IPS-18c (cell line): ENCODE measurements around the gene SYT17.

Experiments
- H3K4me3 ChIP-seq: 2 replicates; pipeline ENCODE4 v1.7.0; 2013; ENCODE audit warnings: low read depth, mild to moderate bottlenecking, low read length, moderate library complexity; ENCODE audit not compliant: insufficient read depth
- H3K9me3 ChIP-seq: one replicate; pipeline ENCODE4 v1.6.1; 2013; ENCODE audit warnings: mild to moderate bottlenecking, low read length, moderate library complexity; ENCODE audit not compliant: control insufficient read depth, insufficient read depth

The SYT17 gene

GRCh38 chr16:19228575-19228974 is 60.5 kb downstream of the SYT17 start:
- H3K4me3 ChIP-seq = no peak overlapping the region
- no peaks in the 10 kb centered on the region for H3K9me3 ChIP-seq

DNA sequence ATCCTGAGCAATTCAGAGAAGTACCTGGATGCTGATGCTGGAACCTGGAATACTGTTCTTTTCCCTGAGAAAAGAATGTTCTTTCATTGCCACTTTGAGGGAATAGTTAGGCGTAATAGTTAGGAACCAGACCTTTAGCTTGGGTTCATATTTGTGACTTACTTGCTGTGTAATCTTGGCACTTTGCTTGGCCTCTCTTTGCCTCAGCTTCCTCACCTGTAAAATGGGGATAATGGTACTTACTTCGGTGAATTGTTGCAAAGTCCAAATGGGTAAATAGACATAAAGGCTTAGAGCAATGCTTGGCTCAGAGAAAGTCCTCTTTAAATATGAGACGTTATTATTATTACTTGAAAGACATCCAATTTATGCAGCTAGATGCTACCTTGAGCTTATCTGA is 62.5 kb downstream of the SYT17 start:
- H3K9me3 ChIP-seq = no peaks in the 10 kb centered on the region
- no peak overlapping the region for H3K4me3 ChIP-seq

GRCh38 chr16:19231881-19232280 is 63.8 kb downstream of the SYT17 start:
- no peak overlapping the region; the same call in 1 of the 2 replicates for H3K4me3 ChIP-seq
- H3K9me3 ChIP-seq = no peaks in the 10 kb centered on the region

GRCh38 chr16:19232988-19233387 is 64.9 kb downstream of the SYT17 start:
- Histone ChIP-seq H3K4me3 (no peak overlapping the region), H3K9me3 (no peaks in the 10 kb centered on the region)

GRCh38 chr16:19235478-19235877 is 67.4 kb downstream of the SYT17 start:
- no peaks in the 10 kb centered on the region for H3K9me3 ChIP-seq
- H3K4me3 ChIP-seq = no peak overlapping the region

DNA sequence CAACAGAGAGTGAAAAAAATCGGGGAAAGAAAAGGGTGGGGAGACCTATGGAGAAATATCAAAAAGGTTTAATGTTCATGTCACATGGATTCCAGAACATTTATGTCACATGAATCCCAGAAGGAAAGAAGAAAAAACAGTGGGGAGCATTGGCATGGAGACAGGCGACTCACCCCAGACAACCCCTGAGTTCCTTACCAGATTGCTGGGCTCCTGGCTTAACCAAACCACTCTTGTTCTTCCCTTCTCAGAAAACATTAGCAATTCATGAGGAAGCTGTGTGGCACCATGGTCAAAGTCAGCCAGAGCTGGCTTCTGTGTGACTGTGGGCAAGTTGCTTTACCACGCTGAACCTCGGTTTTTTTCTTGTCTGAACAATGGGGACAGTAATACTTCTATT is 67.8 kb downstream of the SYT17 start:
- Histone ChIP-seq H3K9me3 (no peaks in the 10 kb centered on the region), H3K4me3 (no peak overlapping the region)

DNA sequence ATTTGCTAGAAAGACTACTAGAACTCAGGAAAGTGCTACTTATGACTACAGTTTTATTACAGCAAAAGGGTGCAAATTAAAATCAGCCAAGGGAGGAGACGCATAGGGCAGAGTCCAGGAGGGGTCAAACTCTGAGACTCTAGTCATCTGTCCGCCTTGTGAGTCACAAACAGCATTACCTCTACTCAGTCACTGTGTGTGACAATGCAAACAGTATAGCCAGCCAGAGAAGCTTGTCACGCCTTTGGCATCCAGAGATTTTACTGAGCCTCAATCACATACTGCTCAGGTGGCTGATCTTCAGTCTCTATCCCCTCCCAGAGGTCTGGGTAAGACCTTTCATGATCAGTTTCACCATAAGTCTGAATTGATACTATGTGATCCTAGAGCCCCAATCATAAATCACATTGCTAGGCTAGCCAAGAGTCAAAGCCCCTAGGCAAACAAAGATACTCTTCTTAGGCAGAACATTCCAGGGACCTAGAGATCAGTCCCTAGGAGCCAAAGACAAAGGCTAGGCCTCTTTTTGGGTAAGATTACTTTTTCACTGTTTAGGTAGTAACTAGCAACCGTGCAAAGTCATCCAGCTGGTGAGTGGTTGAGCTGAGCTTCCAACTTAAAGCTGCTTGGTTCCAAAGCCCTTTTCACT is 68.6 kb downstream of the SYT17 start:
- H3K9me3 ChIP-seq = no peaks in the 10 kb centered on the region
- no peak overlapping the region for H3K4me3 ChIP-seq

DNA sequence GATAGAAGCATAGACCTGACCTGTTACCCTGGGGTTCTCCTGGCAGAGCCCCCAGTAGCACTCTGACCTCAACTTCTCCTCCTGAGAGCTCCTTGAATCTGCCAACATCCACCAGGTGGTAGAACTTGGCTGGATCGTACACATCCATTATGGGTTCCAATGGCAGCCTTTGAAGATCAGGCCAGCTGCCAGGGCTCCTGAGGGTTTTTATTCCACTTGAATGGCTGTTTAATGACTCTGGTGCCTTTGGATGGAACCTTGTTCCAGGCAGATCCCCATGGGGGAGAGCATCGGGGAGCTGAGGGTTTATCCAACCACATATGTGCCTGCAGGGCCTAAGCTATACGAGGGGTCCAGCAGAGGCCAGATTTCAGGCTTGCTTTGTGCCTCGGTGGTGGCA is 70.4 kb downstream of the SYT17 start:
- no peak overlapping the region for H3K4me3 ChIP-seq

GRCh38 chr16:19239511-19240155 is 71.6 kb downstream of the SYT17 start:
- Histone ChIP-seq H3K4me3 (no peak overlapping the region), H3K9me3 (no peaks in the 10 kb centered on the region)

More for the DNA sequence above, 70.4 kb downstream of the SYT17 start:
- H3K9me3 ChIP-seq = no peaks in the 10 kb centered on the region

- no peaks in the 10 kb centered on the region for H3K9me3 ChIP-seq
- H3K4me3 ChIP-seq = no peak overlapping the region
Measured at GRCh38 chr16:19240494-19240893, 72.5 kb downstream of the SYT17 start.

DNA sequence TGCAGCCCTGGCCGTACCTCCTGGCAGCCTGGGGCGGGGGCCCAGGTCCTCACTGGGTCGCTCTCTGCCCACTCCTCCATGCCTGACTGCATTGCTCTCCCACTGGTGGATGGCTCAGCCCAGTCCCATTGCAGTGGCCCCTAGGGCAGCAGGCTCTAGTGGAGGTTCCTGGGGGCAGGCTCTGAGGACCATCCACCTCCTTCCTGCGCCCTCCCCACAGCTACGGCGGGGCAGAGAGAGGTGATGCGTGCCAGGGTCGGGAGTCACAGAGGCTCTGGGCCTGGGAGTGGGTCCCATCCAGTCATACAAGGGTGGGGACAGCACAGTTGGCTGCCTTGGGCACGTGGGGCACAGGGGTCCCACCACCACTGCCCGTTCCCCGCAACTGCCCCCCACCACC is 73.5 kb downstream of the SYT17 start:
- Histone ChIP-seq H3K4me3 (no peak overlapping the region), H3K9me3 (no peaks in the 10 kb centered on the region)

DNA sequence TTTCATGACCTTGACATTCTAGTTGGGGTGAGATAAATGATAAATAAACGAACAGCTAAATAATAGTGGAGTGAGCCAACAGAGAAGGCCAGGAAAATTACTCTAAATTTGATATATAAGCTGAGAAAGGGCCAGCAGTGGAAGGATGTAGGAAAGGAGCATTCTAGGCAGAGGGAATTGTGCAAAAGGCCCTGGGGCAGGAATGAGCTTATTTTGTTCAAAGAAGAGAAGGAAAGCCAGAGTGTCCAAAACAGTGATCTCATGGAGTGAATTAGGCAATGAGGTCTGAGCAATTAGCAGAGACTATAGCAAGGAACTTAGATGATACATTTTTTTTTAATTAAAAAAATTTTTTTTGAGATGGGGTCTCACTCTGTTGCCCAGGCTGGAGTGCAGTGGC is 74.1 kb downstream of the SYT17 start:
- H3K9me3 ChIP-seq = no peaks in the 10 kb centered on the region
- no peak overlapping the region for H3K4me3 ChIP-seq

DNA sequence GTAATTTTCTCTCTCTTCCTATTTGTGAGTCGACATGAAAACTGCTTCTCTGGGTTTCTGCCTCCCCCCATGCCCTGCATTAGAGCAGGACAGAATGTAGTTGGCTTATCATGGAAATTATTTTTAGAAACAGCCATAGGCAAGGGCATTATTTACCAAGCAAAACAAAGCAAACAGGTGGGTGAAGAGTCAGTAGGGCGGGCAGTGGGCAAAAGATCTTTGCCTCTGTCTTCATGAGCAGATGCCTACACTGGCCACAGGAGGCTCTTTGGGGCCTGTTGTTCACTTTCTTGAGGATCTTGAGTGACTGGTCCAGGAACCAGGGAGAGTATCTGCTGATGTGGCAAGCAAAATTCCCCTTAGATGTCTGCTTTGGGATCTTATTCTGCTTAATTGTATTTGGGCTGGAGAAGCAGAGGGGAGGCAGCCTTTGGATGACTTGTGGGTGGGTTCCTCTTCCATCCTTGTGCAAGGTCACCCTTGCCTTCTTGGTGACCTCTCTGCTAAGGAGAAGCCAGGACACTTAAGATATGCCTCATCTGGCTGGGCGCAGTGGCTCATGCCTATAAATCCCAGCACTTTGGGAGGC is 75.0 kb downstream of the SYT17 start:
- no peak overlapping the region for H3K4me3 ChIP-seq

GRCh38 chr16:19245326-19245925 is 77.4 kb downstream of the SYT17 start:
- no peaks in the 10 kb centered on the region for H3K9me3 ChIP-seq
- no peak overlapping the region for H3K4me3 ChIP-seq

More for the DNA sequence above, 75.0 kb downstream of the SYT17 start:
- no peaks in the 10 kb centered on the region for H3K9me3 ChIP-seq

GRCh38 chr16:19252904-19253303 is 84.9 kb downstream of the SYT17 start:
- H3K4me3 ChIP-seq = no peak overlapping the region
- H3K9me3 ChIP-seq = no peaks in the 10 kb centered on the region

DNA sequence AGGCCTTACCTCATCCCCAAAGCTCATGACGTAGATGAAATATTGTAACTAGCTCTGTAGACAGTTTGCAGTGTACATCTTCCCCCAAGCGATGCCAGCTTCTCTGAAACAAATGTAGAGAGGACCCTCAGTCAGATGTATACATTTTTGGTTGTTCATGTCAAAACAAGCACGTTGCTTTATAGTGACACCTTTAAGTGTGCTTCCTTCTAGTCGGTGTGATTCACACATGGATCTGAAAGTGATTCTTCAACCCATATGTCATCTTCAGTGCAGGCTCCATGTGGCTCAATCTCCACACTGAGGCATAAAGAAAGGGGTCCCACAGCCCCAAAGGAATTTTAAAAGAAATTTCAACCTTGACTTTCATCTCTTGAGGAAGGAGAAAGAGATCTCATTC is 86.6 kb downstream of the SYT17 start:
- H3K9me3 ChIP-seq = no peaks in the 10 kb centered on the region
- H3K4me3 ChIP-seq = no peak overlapping the region

DNA sequence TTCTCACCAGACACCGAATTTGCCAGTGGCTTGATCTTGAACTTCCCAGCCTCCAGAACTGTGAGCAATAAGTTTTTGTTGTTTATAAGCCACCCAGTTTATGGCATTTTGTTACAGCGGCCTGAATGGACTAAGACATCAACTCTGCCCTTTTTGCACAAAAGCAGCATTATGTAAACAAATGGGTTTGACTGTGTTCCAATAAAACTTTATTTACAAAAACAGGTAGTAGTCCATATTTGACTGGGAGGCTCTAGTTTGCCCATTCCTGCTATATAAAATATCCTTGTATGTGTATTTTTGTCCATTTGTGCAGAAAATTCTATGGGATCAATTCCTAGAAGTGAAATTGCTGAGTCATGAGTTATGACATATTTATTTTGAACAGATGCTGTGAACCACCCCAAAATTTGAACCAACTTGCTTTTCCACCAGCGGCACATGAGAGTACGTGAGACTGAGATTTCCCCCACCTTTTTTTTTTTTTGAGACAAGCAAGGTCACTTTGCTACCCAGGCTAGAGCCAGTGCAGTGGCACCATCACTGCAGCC is 96.2 kb downstream of the SYT17 start:
- Histone ChIP-seq H3K4me3 (no peak overlapping the region), H3K9me3 (peaks cover 2% of the 10 kb centered on the region)

DNA sequence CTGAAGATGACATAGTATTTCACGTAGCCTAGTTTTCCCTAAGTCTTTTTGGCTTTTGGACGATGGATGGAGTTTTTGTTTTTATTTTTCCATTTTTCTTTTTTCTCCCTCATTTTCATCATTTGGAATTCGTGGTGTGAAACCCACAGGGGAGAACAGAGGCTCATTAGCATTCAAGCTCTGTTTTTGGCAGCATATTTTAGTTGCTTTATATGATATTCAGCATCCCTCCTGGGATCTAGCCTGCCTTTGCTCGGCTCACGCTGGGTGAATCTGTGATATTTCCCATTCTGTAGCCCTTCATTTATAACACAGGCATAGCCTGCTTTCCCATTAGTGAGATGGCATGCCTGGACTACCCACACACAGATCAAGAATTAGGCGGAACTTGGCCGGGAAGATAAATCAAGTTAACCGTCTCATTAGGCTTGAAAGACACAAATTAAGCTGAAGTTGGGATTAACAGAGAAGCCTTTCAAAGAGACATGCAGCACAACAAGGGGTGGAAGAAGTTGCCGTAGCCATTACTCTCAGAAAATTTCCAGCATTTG is 97.4 kb downstream of the SYT17 start:
- H3K9me3 ChIP-seq = peaks cover 2% of the 10 kb centered on the region
- H3K4me3 ChIP-seq = no peak overlapping the region
